Stimulated activated CD8-positive, alpha-beta memory T cell treated with anti-CD3 and anti-CD28 coated beads, Interleukin-12 subunit alpha, Interleukin-12 subunit beta, amount 100 ng/mL, for 4 hours (primary cell): ENCODE results near the gene PSMB7.

Experiments used
- DNase-seq: peaks from one replicate; pipeline ENCODE4 v3.0.0-alpha.2; 2020; ENCODE audit warnings: low read depth

PSMB7 gene

GRCh38 chr9:124345063-124345462 is 70.2 kb downstream of the PSMB7 start:
- DNase-seq = no peak

DNA sequence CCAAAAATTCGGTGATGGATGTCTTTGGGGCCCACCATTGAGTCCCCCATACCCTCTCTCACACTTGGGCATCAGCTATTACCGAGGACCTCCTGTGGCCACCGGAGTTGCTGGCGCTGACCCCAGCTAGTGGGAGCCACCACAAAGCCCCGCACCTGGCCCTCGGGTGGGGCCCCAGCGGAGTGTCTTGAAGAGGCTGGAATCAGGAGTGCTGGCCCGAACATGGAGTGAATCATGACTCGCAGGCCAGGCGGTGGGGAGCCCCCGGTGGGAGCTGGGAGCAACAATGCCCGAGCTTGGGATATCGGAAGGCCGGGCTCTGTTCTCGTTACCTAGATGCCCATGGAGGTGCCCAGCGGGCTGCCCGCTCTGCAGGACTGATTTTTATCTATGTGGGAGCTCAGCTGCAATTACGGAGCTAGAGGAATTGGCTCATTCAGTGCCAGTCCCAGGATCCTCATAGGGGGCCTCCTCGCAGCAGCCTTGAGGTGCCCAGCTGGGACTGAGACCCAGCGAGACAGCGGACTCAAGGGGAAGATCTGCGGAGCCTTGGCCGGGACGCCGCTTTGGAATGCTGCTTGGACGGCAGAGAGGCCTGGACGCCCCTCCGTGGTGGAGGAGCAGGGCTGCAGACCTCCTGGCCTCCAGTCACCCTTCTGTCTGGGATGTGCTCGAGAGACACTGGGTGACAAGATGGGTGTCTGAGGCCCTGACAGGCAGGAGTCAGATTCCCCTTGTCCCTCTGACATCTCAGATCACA is 70.8 kb downstream of the PSMB7 start:
- no peak for DNase-seq

GRCh38 chr9:124343533-124344290 is 71.5 kb downstream of the PSMB7 start:
- DNase-seq = no peak

DNA sequence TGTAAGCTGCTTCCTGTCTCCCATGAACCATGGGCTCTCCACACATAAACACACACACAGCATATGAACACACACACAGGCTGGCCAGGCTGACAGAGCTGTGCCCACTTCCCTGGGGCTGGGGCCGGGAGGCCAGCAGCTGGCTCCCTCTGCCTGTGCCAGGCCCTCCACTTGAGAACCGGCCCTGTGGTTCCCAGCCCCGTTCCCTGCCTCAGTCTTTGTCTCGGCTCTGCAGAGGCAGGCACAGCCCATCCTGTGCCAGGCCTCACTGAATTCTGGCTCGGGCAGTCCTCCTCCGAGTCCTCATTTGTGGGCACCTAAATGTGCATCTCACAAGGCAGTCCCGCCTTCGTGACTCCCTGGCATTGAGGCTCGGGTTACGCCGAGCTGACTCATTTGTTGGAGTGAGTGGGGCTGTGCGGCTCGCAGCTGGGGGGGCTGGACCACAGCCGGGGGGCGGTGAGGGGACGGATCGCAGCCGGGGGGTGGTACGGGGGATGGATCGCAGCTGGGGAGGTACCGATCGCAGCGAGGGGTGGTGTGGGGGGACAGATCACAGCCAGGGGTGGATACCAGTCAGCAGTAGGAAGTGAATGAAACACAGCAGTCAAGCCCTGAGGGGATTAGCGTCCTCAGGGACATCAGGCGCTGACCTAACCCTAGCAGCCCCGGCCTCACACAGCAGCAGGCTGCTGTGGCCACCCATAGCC is 72.3 kb downstream of the PSMB7 start:
- DNase-seq = no peak

DNA sequence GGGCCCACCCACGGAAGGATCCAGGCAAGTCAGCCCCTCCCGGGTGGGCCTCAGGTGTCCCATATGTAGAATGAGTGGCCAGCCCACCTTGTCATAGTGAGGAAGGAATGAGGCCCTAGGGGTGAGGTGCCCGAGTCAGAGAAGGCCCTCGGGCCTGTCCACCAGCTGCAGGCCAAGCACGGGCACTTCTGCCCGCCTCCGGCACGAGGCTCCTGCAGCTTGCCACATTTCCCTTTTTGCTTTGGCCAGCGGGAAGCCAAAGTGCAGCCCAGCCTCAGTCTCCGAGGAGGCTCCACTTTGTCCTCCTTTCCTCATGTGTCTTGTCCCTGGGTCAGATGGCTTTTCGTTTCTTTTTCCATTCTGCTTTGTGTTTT is 72.9 kb downstream of the PSMB7 start:
- DNase-seq = no peak

GRCh38 chr9:124341455-124342170 is 73.6 kb downstream of the PSMB7 start:
- no peak for DNase-seq

- DNase-seq = no peak
Observed at GRCh38 chr9:124340219-124341069, 74.8 kb downstream of the PSMB7 start.

DNA sequence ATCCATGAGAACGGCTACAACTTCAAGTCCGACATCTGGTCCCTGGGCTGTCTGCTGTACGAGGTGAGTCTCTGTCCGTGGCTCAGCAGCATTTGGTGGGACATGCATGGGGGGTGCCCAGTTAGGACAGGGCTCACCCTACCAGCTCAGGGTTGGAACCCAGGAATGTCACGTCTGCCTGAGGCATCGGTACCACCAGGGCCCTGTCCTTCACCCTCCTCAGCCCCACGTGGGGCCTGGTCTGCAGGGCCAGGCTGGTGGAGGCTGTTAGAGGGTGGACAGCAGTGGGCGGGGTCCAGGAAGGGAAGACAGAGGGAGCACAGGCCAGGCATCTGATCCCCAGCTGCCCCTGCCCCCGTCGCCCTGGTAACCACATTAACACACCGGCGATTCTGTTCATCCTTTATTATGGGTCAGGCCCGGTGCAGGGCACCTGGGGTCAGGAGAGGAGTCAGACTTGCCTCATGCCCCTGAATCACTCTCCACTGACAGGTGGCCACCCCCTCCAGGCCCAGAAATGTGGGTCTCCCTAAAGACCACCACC is 75.6 kb downstream of the PSMB7 start:
- no peak for DNase-seq

DNA sequence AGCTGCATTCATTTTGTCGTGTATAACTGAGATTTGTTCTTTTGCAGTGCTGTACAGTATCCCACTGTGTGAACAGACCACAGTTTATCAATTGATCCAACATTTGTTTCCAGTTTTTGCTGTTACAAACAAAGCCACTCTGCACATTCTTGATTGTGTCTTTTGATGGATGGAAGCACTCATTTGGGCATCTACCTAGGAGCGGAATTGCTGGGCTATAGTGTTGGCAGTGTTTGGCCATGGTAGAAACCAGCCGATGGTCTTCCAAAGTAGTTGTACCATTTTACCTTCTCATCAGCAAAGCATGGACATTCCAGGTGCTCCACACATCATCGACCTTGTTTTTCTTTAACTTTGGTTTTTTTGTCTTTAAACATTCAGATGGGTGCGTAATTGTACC is 77.7 kb downstream of the PSMB7 start:
- no peak for DNase-seq

- no peak for DNase-seq
Observed at GRCh38 chr9:124335320-124335707, 79.9 kb downstream of the PSMB7 start.

- DNase-seq = no peak
Observed at GRCh38 chr9:124334568-124335319, 80.5 kb downstream of the PSMB7 start.

- no peak for DNase-seq
Observed at GRCh38 chr9:124333203-124333579, 82.1 kb downstream of the PSMB7 start.

- no peak for DNase-seq
Observed at GRCh38 chr9:124332361-124333202, 82.7 kb downstream of the PSMB7 start.

DNA sequence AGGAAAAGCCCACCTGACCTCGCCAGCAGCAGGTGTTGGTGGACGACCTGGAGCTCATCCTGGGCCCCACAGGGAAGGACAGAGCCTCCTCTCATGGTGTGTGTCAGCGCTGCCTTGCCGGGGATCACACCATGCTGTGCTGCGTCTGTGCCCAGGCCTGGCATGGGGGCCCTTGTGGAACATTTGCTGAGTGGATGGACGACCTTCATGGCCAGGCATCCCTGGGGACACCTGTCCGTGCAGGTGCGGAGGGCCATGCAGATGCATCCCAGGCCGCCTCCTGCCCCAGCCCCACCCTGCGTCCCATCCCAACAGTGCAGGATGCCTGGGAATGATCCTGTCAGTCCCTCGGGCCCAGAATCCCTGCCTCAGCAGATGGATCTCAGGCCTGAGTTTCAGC is 83.7 kb downstream of the PSMB7 start:
- no peak for DNase-seq

- no peak for DNase-seq
Observed at GRCh38 chr9:124330011-124330697, 85.1 kb downstream of the PSMB7 start.

- no peak for DNase-seq
Observed at GRCh38 chr9:124329206-124329792, 85.9 kb downstream of the PSMB7 start.

DNA sequence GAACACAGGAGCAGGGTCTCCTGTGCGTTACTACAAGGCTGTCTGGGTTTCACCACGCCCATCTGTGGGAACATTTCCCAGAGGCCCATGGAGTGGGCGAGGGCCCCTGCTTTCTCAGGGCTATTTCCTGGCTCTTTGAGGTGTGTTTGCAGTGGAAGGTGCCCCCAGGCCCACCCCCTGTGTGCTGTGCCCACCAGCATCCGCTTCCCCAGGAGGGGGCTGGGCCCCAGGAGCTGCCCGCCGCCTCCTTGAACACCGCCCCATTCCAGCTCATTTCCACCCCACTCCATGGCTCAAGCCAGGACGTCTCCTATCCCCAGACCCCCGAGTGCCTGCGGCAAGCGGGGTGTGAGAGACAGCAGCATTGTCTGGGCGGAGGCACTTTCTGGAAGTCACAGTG is 87.0 kb downstream of the PSMB7 start:
- no peak for DNase-seq

DNA sequence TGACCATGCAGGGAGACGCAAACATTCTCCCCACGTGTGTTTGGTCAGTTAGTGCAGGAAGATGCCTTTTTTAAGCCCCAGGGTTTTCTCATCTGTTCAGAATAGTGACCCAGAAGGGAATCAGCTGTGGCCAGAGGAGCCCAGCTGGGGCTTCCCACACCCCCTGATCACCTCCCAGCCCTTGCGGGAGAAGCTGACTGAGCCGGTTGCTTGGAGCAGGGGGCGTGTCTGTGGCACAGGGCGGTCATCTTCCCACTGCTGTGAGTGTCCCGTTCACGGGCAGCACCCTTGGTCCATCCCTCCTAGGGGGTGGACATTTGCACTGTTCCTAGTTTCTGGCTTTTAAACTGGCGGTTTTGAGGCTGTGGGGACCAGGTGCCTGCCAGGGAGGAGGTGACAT is 87.8 kb downstream of the PSMB7 start:
- DNase-seq = no peak

GRCh38 chr9:124326378-124326777 is 88.9 kb downstream of the PSMB7 start:
- DNase-seq = no peak
